ENCODE data around the gene NHSL1. TPM values are rescaled to one million over a fixed set of nuclear protein-coding genes. Genes with fewer than 3 reads are reported as not detected.

Gene NHSL1
- total RNA-seq, 4 donors from 2014 or later: 73.2 to 117 (median 98.0) TPM

DNA sequence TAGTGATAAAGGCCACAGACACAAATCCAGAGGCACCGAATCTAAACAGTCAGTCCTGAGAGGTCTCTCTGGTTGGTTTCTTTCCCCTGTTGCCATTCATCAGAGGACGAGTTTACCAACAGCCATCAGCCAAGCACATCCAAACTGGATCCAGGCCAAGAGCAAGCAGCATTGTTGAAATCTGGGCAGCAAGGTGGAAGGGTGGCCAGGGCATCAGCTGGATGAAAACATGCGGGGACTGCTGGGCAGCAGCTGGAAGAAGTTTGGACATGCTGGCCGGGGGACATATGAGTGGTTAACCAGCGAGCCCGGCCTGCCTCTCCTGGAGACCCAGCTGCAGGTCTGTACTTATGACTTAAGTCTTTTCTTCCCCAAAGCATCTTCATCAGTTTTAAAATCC is 121.5 kb downstream of the NHSL1 start, which contains the start of gene SMIM28:
TSS of gene SMIM28 (plus strand) at position 62 of the 400 bp plus-strand sequence. CDS start at position 230, 168 bp downstream.
- in situ Hi-C loops (cut with MboI; ENCODE audit: low pct_ligation_motif_present in 1 of 4, low pct_unique_long_range_greater_than_20kb in 1 of 4, low sequenced_read_pairs in 3 of 4): no loop called here
- Histone ChIP-seq H3K4me3 (no peak within 1 kb of the TSS), H3K4me1 (no peaks in the 10 kb centered on the region), H3K36me3 (no peaks in the 10 kb centered on the region), H3K27ac (no peak within 1 kb of the TSS), H3K27me3 (no peaks in the 10 kb centered on the region), H3K9me3 (no peaks in the 10 kb centered on the region)
- WGBS, 2 donors (ENCODE audit: low coverage in 1 of 2): 70% methylated on average over 6 of the region's 6 CpGs; no CpG with 5 or more reads in 1 of the 2 donors
- no peak for TF ChIP-seq POLR2A (IDR thresholded peaks at IDR 0.05)
- no peak for TF ChIP-seq EP300 (IDR thresholded peaks at IDR 0.05; ENCODE audit: low read depth)
- TF ChIP-seq, protein P1, sequence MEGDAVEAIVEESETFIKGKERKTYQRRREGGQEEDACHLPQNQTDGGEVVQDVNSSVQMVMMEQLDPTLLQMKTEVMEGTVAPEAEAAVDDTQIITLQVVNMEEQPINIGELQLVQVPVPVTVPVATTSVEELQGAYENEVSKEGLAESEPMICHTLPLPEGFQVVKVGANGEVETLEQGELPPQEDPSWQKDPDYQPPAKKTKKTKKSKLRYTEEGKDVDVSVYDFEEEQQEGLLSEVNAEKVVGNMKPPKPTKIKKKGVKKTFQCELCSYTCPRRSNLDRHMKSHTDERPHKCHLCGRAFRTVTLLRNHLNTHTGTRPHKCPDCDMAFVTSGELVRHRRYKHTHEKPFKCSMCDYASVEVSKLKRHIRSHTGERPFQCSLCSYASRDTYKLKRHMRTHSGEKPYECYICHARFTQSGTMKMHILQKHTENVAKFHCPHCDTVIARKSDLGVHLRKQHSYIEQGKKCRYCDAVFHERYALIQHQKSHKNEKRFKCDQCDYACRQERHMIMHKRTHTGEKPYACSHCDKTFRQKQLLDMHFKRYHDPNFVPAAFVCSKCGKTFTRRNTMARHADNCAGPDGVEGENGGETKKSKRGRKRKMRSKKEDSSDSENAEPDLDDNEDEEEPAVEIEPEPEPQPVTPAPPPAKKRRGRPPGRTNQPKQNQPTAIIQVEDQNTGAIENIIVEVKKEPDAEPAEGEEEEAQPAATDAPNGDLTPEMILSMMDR (IDR thresholded peaks at IDR 0.05): no peak
- intact Hi-C loops (cut with DNase I; ENCODE audit: low total_unique reads): no loop called here
- DNase-seq: no peak

DNA sequence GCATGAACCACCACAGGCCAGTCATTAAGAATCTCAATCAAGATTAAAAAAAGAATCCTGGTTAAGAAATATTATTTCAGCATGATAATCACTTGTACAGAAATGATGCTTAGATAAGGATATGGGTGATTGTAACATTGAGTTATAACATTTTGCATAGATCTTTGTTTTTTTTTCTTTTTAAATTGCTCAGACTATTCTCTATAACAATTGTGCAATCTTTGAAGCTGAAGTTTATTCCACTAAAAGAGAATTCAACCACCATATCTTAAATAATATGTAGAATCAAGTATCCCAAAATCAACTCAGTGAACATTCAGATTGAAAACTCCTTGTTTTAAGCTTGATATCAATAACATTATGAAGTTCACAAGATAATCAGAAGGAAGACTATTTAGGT is 122.3 kb downstream of the NHSL1 start:
- no peaks in the 10 kb centered on the region for H3K27me3 ChIP-seq
- H3K4me3 ChIP-seq: no peak overlapping the region
- TF ChIP-seq POLR2A (IDR thresholded peaks at IDR 0.05): no peak
- TF ChIP-seq POLR2AphosphoS5 (IDR thresholded peaks at IDR 0.05): no peak
- TF ChIP-seq, protein P1 (IDR thresholded peaks at IDR 0.05): no peak
- no peak for TF ChIP-seq EP300 (IDR thresholded peaks at IDR 0.05; ENCODE audit: low read depth)
- no peaks in the 10 kb centered on the region for H3K36me3 ChIP-seq
- in situ Hi-C loops (cut with MboI; ENCODE audit: low pct_ligation_motif_present in 1 of 4, low pct_unique_long_range_greater_than_20kb in 1 of 4, low sequenced_read_pairs in 3 of 4): no loop called here
- no peaks in the 10 kb centered on the region for H3K9me3 ChIP-seq
- intact Hi-C loops (cut with DNase I; ENCODE audit: low total_unique reads): no loop called here
- no peaks in the 10 kb centered on the region for H3K4me1 ChIP-seq
- no peak for DNase-seq
- H3K27ac ChIP-seq: no peak overlapping the region

DNA sequence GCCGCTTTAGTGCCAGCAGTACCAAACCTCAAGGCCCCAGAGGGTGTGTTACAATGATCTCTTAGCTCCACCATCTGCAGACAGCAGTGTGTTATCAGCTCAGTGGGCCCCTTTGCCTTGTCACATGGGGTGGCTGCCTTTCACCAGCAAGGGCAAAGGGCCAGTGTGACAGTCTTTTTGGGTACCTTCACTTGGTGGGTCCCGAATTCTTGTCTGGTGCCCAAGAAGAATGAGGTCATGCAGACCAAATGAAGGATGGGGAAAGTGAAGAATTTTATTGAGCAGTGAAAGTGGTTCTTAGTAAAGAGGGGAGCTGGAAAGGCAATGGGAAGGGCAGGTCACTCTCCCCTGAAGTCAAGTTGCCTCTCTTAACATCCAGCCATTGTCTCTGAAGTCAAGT is 124.5 kb downstream of the NHSL1 start:
- Histone ChIP-seq H3K27ac (no peak overlapping the region), H3K9me3 (no peaks in the 10 kb centered on the region), H3K4me1 (no peaks in the 10 kb centered on the region), H3K4me3 (no peak overlapping the region), H3K27me3 (no peaks in the 10 kb centered on the region), H3K36me3 (no peaks in the 10 kb centered on the region)
- DNase-seq: no peak
- WGBS, 2 donors (ENCODE audit: low coverage in 1 of 2): 94% methylated on average over 2 of the region's 2 CpGs; no CpG with 5 or more reads in 1 of the 2 donors
- in situ Hi-C loops (cut with MboI; ENCODE audit: low pct_ligation_motif_present in 1 of 4, low pct_unique_long_range_greater_than_20kb in 1 of 4, low sequenced_read_pairs in 3 of 4): no loop called here
- TF ChIP-seq EP300 (IDR thresholded peaks at IDR 0.05; ENCODE audit: low read depth) (no peak), POLR2A (IDR thresholded peaks at IDR 0.05) (no peak), POLR2AphosphoS5 (IDR thresholded peaks at IDR 0.05) (no peak)
- TF ChIP-seq, protein P1 (IDR thresholded peaks at IDR 0.05): no peak
- intact Hi-C loops (cut with DNase I; ENCODE audit: low total_unique reads): no loop called here

DNA sequence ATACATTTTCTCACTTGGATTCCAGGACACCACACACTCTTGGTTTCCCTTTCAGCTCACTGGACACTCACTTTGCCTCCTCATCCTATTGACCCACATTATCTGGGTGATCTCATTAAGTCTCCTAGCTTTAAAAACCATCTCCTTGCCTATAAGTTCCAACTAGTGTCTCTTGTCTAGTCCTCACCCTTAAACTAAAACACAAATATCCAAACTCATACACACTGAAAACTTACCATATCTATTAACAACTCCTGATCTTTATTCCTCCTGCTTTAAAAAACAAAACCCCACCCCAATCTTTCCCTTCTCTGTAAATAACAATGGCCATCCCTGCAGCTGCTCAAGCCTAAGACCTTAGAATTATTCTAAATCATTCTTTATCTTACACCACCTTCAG is 125.1 kb downstream of the NHSL1 start:
- H3K4me1 ChIP-seq: no peaks in the 10 kb centered on the region
- H3K9me3 ChIP-seq: no peaks in the 10 kb centered on the region
- no peak overlapping the region for H3K4me3 ChIP-seq
- intact Hi-C loops (cut with DNase I; ENCODE audit: low total_unique reads): no loop called here
- no peaks in the 10 kb centered on the region for H3K27me3 ChIP-seq
- no peak overlapping the region for H3K27ac ChIP-seq
- no peak for TF ChIP-seq POLR2AphosphoS5 (IDR thresholded peaks at IDR 0.05)
- TF ChIP-seq, protein P1 (IDR thresholded peaks at IDR 0.05): no peak
- in situ Hi-C loops (cut with MboI; ENCODE audit: low pct_ligation_motif_present in 1 of 4, low pct_unique_long_range_greater_than_20kb in 1 of 4, low sequenced_read_pairs in 3 of 4): no loop called here
- H3K36me3 ChIP-seq: no peaks in the 10 kb centered on the region
- no peak for DNase-seq

All from transverse colon (tissue), 4 donors.